Type B pancreatic cell (in vitro differentiated cells): Measurements from ENCODE around the gene UBXN6. TPM values are rescaled to one million over a fixed set of nuclear protein-coding genes. Genes with fewer than 3 reads are reported as not detected.

ENCODE experiments used
- DNase-seq: peaks from one replicate; pipeline ENCODE4 v3.0.0; 2021; ENCODE audit warnings: mixed read lengths; ENCODE audit not compliant: unreplicated experiment; ENCODE audit errors: extremely low spot score
- H3K27ac Mint-ChIP-seq: 2 replicates; pipeline ENCODE4 v1.8.0; 2021; ENCODE audit warnings: mild to moderate bottlenecking, mixed read lengths
- H3K27me3 Mint-ChIP-seq: 2 replicates; pipeline ENCODE4 v1.8.0; 2021; ENCODE audit warnings: mixed read lengths
- H3K36me3 Mint-ChIP-seq: 2 replicates; pipeline ENCODE4 v1.8.0; 2021; ENCODE audit warnings: mixed read lengths
- H3K4me1 Mint-ChIP-seq: one replicate; pipeline ENCODE4 v1.8.0; 2021; ENCODE audit warnings: mixed read lengths; ENCODE audit not compliant: unreplicated experiment
- H3K4me3 Mint-ChIP-seq: 2 replicates; pipeline ENCODE4 v1.8.0; 2021; ENCODE audit warnings: mild to moderate bottlenecking, mixed read lengths
- H3K9me3 Mint-ChIP-seq: 2 replicates; pipeline ENCODE4 v1.8.0; 2021; ENCODE audit warnings: mixed read lengths
- long read RNA-seq: library from polyadenylated mRNA; unstranded; transcript quantifications from one replicate; pipeline ENCODE4 v2.0.0, GENCODE V29; 2020
- total RNA-seq: library from RNA; stranded (reverse); gene quantifications from 2 replicates; pipeline ENCODE4 v1.2.1, GENCODE V29; 2021; ENCODE audit warnings: low replicate concordance
- TF ChIP-seq, protein P1 (sequence below): fragments of 200-600 bp; sonication (generic); conservative IDR thresholded peaks from 2 replicates; pipeline ENCODE4 v1.5.0; 2021; ENCODE audit warnings: antibody characterized with exemption, mild to moderate bottlenecking

Gene UBXN6, protein sequence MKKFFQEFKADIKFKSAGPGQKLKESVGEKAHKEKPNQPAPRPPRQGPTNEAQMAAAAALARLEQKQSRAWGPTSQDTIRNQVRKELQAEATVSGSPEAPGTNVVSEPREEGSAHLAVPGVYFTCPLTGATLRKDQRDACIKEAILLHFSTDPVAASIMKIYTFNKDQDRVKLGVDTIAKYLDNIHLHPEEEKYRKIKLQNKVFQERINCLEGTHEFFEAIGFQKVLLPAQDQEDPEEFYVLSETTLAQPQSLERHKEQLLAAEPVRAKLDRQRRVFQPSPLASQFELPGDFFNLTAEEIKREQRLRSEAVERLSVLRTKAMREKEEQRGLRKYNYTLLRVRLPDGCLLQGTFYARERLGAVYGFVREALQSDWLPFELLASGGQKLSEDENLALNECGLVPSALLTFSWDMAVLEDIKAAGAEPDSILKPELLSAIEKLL
- 60.8 and 81.5 TPM in 2 replicates for total RNA-seq
- long read RNA-seq, full-length matches to known transcripts: 3 of 9 reads
- long read RNA-seq, partial matches to known transcripts: 5 of 9 reads
- long read RNA-seq, other reads (novel, unspliced or antisense): 1 of 9 reads

DNA sequence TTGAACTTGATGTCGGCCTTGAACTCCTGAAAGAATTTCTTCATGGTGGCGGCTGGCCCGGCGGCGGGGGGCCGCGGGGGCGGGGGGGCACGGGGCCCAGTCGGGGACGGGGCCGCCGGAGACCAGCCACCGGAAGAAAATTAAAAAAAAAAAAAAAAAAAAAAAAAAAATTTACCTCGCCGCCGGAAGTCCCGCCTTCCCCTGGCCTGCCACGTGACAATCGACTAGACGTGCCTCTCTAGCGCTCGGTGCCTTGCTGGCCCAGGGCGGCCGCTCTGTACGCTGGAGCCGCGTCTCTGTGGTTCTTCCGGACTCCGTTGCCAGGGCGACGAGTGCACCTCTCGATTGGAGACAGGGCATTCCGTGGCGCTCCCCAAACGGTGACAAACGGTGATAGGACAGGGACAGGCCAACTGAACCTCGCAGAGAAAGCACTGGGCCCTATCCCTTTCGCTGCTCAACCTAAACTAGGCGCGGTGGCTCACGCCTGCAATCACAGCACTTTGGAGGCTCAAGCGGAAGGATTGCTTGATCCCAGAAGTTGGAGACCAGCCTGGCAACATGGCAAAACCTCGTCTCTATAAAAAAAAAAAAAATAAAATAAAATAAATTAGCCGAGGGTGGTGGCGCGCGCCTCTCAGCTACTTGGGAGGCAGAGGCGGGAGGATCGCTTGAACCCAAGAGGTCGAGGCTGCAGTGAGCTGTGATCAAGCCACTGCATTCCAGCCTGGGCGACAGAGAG lies at the start of gene UBXN6:
Gene UBXN6, minus strand, starts transcription at position 141 of the 742 bp plus-strand sequence. Its CDS starts 97 bp downstream, at position 44.
- Mint-ChIP-seq H3K27ac (peak within 1 kb of the TSS; percentile 96), H3K27me3 (no peaks in the 10 kb centered on the region), H3K36me3 (no peaks in the 10 kb centered on the region), H3K4me3 (peak within 1 kb of the TSS; percentile 97), H3K4me1 (peaks cover 8% of the 10 kb centered on the region), H3K9me3 (no peaks in the 10 kb centered on the region)
- TF ChIP-seq, protein P1, sequence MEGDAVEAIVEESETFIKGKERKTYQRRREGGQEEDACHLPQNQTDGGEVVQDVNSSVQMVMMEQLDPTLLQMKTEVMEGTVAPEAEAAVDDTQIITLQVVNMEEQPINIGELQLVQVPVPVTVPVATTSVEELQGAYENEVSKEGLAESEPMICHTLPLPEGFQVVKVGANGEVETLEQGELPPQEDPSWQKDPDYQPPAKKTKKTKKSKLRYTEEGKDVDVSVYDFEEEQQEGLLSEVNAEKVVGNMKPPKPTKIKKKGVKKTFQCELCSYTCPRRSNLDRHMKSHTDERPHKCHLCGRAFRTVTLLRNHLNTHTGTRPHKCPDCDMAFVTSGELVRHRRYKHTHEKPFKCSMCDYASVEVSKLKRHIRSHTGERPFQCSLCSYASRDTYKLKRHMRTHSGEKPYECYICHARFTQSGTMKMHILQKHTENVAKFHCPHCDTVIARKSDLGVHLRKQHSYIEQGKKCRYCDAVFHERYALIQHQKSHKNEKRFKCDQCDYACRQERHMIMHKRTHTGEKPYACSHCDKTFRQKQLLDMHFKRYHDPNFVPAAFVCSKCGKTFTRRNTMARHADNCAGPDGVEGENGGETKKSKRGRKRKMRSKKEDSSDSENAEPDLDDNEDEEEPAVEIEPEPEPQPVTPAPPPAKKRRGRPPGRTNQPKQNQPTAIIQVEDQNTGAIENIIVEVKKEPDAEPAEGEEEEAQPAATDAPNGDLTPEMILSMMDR: no peak
- DNase-seq: peak; percentile 98

DNA sequence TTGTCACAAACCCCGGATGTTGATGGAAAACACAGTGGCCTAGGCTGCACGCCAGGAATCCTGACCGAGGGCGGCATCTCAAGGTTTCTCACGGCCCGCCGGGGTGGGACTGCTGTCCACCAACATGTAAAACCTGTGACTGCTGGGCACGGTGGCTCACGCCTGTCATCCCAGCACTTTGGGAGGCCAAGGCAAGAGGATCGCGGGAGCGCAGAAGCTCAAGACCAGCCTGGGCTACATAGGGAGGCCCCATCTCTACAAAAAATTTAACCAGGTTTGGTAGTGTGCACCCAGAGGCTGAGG lies 49.5 kb upstream of the UBXN6 start:
- H3K9me3 Mint-ChIP-seq: no peaks in the 10 kb centered on the region
- DNase-seq: no peak
- no peaks in the 10 kb centered on the region for H3K4me1 Mint-ChIP-seq
- TF ChIP-seq, protein P1: no peak
- H3K36me3 Mint-ChIP-seq: peaks cover 8% of the 10 kb centered on the region
- H3K27ac Mint-ChIP-seq: no peak overlapping the region
- H3K27me3 Mint-ChIP-seq: no peaks in the 10 kb centered on the region
- H3K4me3 Mint-ChIP-seq: no peak overlapping the region

DNA sequence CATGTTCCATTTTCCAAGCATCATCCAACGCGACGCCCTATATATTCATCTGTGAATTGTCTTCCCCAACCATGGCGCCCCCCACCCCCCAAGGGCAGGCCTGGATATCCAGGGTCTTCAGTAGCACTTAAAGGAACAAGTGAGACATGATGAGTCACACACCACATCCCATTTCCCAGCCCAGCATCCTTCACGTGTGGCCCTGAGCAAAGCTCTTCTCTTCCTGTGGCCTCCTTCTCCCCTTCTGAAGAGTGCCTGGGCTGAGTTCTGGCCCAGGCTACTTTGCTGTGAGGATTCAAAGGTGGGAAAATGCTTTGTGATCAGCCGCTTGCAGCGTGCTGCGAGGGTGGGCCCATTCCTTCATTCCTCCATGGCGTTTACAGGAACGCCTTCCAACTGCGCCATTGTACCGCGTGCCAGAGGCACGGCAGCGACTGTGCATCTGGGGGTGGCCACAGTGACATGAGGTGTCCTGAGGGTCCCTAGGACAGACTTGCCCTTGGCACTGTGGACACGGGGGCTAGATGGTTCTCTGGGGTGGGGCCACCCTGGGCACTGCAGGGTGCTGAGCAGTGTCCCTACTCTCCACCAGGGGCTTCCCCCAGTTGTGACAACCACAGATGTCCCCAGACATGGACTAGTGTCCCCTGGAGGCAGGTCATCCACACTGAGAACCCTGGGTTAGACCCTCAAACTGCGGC lies 49.0 kb upstream of the UBXN6 start:
- Mint-ChIP-seq H3K4me3 (no peak overlapping the region), H3K36me3 (peaks cover 8% of the 10 kb centered on the region), H3K4me1 (no peaks in the 10 kb centered on the region), H3K9me3 (no peaks in the 10 kb centered on the region), H3K27me3 (no peaks in the 10 kb centered on the region), H3K27ac (no peak overlapping the region)
- DNase-seq: no peak
- TF ChIP-seq, protein P1: peak; percentile 33

DNA sequence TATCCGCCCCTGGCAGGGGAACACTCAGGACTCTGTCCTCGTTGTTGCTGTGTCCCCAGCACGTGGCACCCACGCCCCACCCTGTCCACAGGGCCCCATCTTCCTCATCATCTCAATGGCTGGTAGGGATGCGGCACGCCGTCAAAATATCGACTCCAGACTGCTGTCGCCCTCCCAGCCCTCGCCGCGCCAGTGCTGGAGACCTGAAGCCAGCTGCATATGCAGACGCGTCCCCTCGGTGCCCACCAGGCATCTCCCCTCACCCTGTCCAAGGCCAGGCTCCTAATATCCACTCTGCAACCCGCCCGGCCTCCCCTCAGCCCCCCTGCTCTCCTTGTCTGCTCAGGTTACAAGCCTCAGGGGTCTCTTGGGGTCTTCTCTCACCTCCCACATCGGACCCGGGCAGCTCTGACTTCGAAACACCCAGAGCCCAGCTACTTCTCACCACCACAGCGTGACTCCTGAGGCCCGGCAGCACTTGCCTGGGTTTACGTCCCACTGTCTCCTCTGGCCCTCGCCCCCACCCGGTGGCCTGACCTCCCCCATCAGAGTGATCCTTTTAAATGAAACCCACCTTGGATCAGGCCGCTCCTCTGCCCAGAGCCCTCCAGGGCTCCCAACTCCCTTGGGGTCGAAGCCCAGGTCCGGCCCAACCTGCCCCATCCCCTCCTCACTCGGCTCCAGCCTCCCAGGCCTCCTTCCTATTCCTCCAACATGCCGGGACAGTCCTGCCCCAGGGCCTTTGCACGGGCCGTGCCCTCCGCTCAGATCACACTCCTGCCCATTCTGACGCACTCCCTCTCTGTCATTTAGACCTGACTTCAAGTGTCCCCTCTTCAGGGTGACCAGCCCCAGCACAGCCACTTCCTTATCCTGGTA lies 48.2 kb upstream of the UBXN6 start:
- H3K27ac Mint-ChIP-seq: no peak overlapping the region
- H3K27me3 Mint-ChIP-seq: no peaks in the 10 kb centered on the region

More for the DNA sequence above, 48.2 kb upstream of the UBXN6 start:
- H3K4me1 Mint-ChIP-seq: no peaks in the 10 kb centered on the region
- TF ChIP-seq, protein P1: no peak
- H3K36me3 Mint-ChIP-seq: peaks cover 8% of the 10 kb centered on the region
- no peaks in the 10 kb centered on the region for H3K9me3 Mint-ChIP-seq
- H3K4me3 Mint-ChIP-seq: no peak overlapping the region
- no peak for DNase-seq
